Upper lobe of left lung (tissue), 4 donors: ENCODE measurements around the gene PHYKPL.

Source experiments
- EP300 ChIP-seq, 4 donors: sonication (generic); formaldehyde crosslinking; IDR thresholded peaks; one replicate each; pipeline ENCODE4 v1.5.1; 2017; ENCODE audit warnings: antibody characterized with exemption in 4 of 4, control low read depth in 2 of 4
- POLR2A ChIP-seq, 4 donors: fragments of 450-650 bp; IDR thresholded peaks; one replicate each; pipeline ENCODE4 v1.5.1; 2016 to 2017; ENCODE audit warnings: antibody characterized with exemption in 4 of 4, mild to moderate bottlenecking in 2 of 4
- POLR2AphosphoS5 ChIP-seq, 2 donors: sonication (generic); formaldehyde crosslinking; IDR thresholded peaks; one replicate each; pipeline ENCODE4 v1.5.1; 2017; ENCODE audit warnings: antibody characterized with exemption in 2 of 2
- TF ChIP-seq, protein P1 (sequence below), 6 experiments: fragments of 450-650 bp in 4 of 6; fragments of 200-600 bp in 2 of 6; sonication (generic) in 2 of 6; IDR thresholded peaks; one replicate each; pipeline ENCODE4 v1.5.1; 2016 to 2019; ENCODE audit warnings: antibody characterized with exemption in 6 of 6

DNA sequence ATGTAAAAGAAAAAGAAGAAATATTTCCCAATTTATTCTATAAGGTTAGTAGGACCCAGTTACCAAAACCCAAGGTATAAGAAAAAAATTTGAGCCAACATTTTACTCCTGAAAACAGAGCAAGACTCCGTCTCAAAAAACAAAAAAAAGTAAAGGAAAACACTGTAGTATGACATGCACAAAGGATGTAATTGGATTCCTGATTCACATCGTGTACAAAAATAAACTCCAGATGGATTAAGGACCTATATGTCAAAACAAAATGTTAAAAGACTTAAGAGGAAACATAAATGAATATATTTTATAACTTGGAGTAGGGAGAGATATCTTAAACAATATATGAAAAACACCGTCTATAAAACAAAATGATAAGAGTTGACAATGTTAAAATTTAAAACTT lies 13.8 kb downstream of the PHYKPL start:
- TF ChIP-seq POLR2A (IDR thresholded peaks at IDR 0.05) (no peak), POLR2AphosphoS5 (IDR thresholded peaks at IDR 0.05) (no peak), EP300 (IDR thresholded peaks at IDR 0.05) (no peak)
- TF ChIP-seq, protein P1, sequence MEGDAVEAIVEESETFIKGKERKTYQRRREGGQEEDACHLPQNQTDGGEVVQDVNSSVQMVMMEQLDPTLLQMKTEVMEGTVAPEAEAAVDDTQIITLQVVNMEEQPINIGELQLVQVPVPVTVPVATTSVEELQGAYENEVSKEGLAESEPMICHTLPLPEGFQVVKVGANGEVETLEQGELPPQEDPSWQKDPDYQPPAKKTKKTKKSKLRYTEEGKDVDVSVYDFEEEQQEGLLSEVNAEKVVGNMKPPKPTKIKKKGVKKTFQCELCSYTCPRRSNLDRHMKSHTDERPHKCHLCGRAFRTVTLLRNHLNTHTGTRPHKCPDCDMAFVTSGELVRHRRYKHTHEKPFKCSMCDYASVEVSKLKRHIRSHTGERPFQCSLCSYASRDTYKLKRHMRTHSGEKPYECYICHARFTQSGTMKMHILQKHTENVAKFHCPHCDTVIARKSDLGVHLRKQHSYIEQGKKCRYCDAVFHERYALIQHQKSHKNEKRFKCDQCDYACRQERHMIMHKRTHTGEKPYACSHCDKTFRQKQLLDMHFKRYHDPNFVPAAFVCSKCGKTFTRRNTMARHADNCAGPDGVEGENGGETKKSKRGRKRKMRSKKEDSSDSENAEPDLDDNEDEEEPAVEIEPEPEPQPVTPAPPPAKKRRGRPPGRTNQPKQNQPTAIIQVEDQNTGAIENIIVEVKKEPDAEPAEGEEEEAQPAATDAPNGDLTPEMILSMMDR (IDR thresholded peaks at IDR 0.05), result no peak
